H9 (cell line): ENCODE measurements around the gene RIMBP2. TPM values are rescaled to one million over a fixed set of nuclear protein-coding genes. Genes with fewer than 3 reads are reported as not detected.

Source experiments
- DNase-seq: peaks from one replicate; pipeline ENCODE4 v3.0.0-alpha.2; 2017
- H2AFZ ChIP-seq: one replicate; pipeline ENCODE4 v1.6.1; 2013; ENCODE audit warnings: mild to moderate bottlenecking, low read length, control low read depth, moderate library complexity
- H2AK5ac ChIP-seq: 2 replicates; pipeline ENCODE4 v1.6.1; 2013; ENCODE audit warnings: low read length, control low read depth, mixed read lengths; ENCODE audit not compliant: insufficient read length
- H2BK120ac ChIP-seq: one replicate; pipeline ENCODE4 v1.6.1; 2013; ENCODE audit warnings: low read depth, mild to moderate bottlenecking, low read length, control low read depth, inconsistent platforms; ENCODE audit not compliant: poor library complexity, severe bottlenecking
- H2BK12ac ChIP-seq: 2 replicates; pipeline ENCODE4 v1.6.1; 2013; ENCODE audit warnings: low read length, control low read depth, mixed read lengths, low read depth; ENCODE audit not compliant: insufficient read length
- H2BK15ac ChIP-seq: 2 replicates; pipeline ENCODE4 v1.6.1; 2013; ENCODE audit warnings: low read depth, low read length, control low read depth
- H2BK20ac ChIP-seq: one replicate; pipeline ENCODE4 v1.6.1; 2013; ENCODE audit warnings: low read depth, mild to moderate bottlenecking, low read length, control low read depth, inconsistent platforms; ENCODE audit not compliant: poor library complexity, severe bottlenecking
- H2BK5ac ChIP-seq: 2 replicates; pipeline ENCODE4 v1.6.1; 2013; ENCODE audit warnings: low read length, control low read depth, mixed read lengths; ENCODE audit not compliant: insufficient read length
- H3K14ac ChIP-seq: 2 replicates; pipeline ENCODE4 v1.6.1; 2013; ENCODE audit warnings: low read length, control low read depth; ENCODE audit not compliant: insufficient read depth
- H3K18ac ChIP-seq: 2 replicates; pipeline ENCODE4 v1.6.1; 2013; ENCODE audit warnings: low read depth, mild to moderate bottlenecking, mixed read lengths, low read length, control low read depth; ENCODE audit not compliant: insufficient read length
- H3K23ac ChIP-seq: 2 replicates; pipeline ENCODE4 v1.6.1; 2013; ENCODE audit warnings: low read length, control low read depth, mixed read lengths, low read depth; ENCODE audit not compliant: insufficient read length
- H3K23me2 ChIP-seq: 2 replicates; pipeline ENCODE4 v1.6.1; 2013; ENCODE audit warnings: low read depth, mild to moderate bottlenecking, mixed read lengths, low read length, control low read depth; ENCODE audit not compliant: insufficient read length, poor library complexity, severe bottlenecking
- H3K27ac ChIP-seq: 2 replicates; pipeline ENCODE4 v1.5.1; 2013; ENCODE audit warnings: low read length, control low read depth, mixed read lengths, low read depth; ENCODE audit not compliant: insufficient read length
- H3K27me3 ChIP-seq: 2 replicates; pipeline ENCODE4 v1.6.1; 2013; ENCODE audit warnings: low read length, control low read depth, inconsistent platforms; ENCODE audit not compliant: insufficient read depth
- H3K4ac ChIP-seq: 2 replicates; pipeline ENCODE4 v1.6.1; 2013; ENCODE audit warnings: low read depth, mild to moderate bottlenecking, control low read depth, inconsistent platforms, low read length, moderate library complexity
- H3K4me1 ChIP-seq: 2 replicates; pipeline ENCODE4 v1.6.1; 2013; ENCODE audit warnings: low read length, control low read depth, inconsistent platforms; ENCODE audit not compliant: insufficient read depth
- H3K4me2 ChIP-seq: 2 replicates; pipeline ENCODE4 v1.6.1; 2013; ENCODE audit warnings: low read length, control low read depth, mixed read lengths; ENCODE audit not compliant: insufficient read length, insufficient read depth
- H3K56ac ChIP-seq: 2 replicates; pipeline ENCODE4 v1.6.1; 2013; ENCODE audit warnings: low read depth, mild to moderate bottlenecking, mixed read lengths, low read length, control low read depth; ENCODE audit not compliant: insufficient read length
- H3K79me1 ChIP-seq: 2 replicates; pipeline ENCODE4 v1.6.1; 2013; ENCODE audit warnings: low read depth, mild to moderate bottlenecking, moderate library complexity, low read length, control low read depth, inconsistent platforms; ENCODE audit not compliant: insufficient read depth, poor library complexity, severe bottlenecking
- H3K79me2 ChIP-seq: 2 replicates; pipeline ENCODE4 v1.6.1; 2013; ENCODE audit warnings: low read length, control low read depth, inconsistent platforms; ENCODE audit not compliant: insufficient read depth
- H3K9ac ChIP-seq: 2 replicates; pipeline ENCODE4 v1.6.1; 2013; ENCODE audit warnings: low read length, control low read depth, mixed read lengths; ENCODE audit not compliant: insufficient read length; ENCODE audit errors: extremely low read depth
- H3K9me3 ChIP-seq: one replicate; pipeline ENCODE4 v1.6.1; 2013; ENCODE audit warnings: low read depth, low read length, inconsistent platforms; ENCODE audit not compliant: control insufficient read depth
- H3T11ph ChIP-seq: one replicate; pipeline ENCODE4 v1.6.1; 2013; ENCODE audit warnings: mild to moderate bottlenecking, low read length, control low read depth, inconsistent platforms
- H4K20me1 ChIP-seq: one replicate; pipeline ENCODE4 v1.6.1; 2013; ENCODE audit not compliant: control insufficient read depth, insufficient read length, insufficient read depth
- H4K5ac ChIP-seq: 2 replicates; pipeline ENCODE4 v1.6.1; 2013; ENCODE audit warnings: low read depth, mild to moderate bottlenecking, mixed read lengths, low read length, control low read depth; ENCODE audit not compliant: insufficient read length
- H4K8ac ChIP-seq: replicated peaks from 2 replicates; pipeline ENCODE4 v1.6.1; 2013; ENCODE audit warnings: low read length, control low read depth, mixed read lengths, low read depth; ENCODE audit not compliant: insufficient read length
- H4K91ac ChIP-seq: 2 replicates; pipeline ENCODE4 v1.6.1; 2013; ENCODE audit warnings: low read depth, mild to moderate bottlenecking, moderate library complexity, mixed read lengths, low read length, control low read depth; ENCODE audit not compliant: insufficient read length
- H3K27ac Mint-ChIP-seq, 3 experiments: 2 replicates in 2 of 3; 3 replicates in 1 of 3; pipeline ENCODE4 v1.8.0; 2020 to 2021; ENCODE audit warnings: mixed read lengths in 3 of 3, mild to moderate bottlenecking in 1 of 3, moderate library complexity in 1 of 3
- H3K27me3 Mint-ChIP-seq: 2 replicates; pipeline ENCODE4 v1.8.0; 2021; ENCODE audit warnings: low read depth, mild to moderate bottlenecking, moderate library complexity, mixed read lengths
- H3K36me3 Mint-ChIP-seq, 3 experiments: 2 replicates in 2 of 3; 3 replicates in 1 of 3; pipeline ENCODE4 v1.8.0; 2020 to 2021; ENCODE audit warnings: low read depth in 3 of 3, mixed read lengths in 3 of 3; ENCODE audit not compliant: insufficient read depth in 1 of 3
- H3K4me1 Mint-ChIP-seq, 2 experiments: 2 replicates each; pipeline ENCODE4 v1.8.0; 2020; ENCODE audit warnings: mixed read lengths in 2 of 2
- H3K4me3 Mint-ChIP-seq, 2 experiments: 2 replicates in 1 of 2; 3 replicates in 1 of 2; pipeline ENCODE4 v1.8.0; 2020 to 2021; ENCODE audit warnings: mild to moderate bottlenecking in 2 of 2, mixed read lengths in 2 of 2, moderate library complexity in 1 of 2
- H3K9me3 Mint-ChIP-seq, 2 experiments: 2 replicates in 1 of 2; 3 replicates in 1 of 2; pipeline ENCODE4 v1.8.0; 2020; ENCODE audit warnings: mild to moderate bottlenecking in 2 of 2, mixed read lengths in 2 of 2, moderate library complexity in 1 of 2
- WGBS: extraction: QIAGEN DNeasy Blood & Tissue Kit; methylation state at CpG from one replicate; pipeline ENCODE4 v1.1.7; 2013; ENCODE audit warnings: missing lambda C conversion rate, low lambda C conversion rate, mixed read lengths; ENCODE audit not compliant: insufficient read length; ENCODE audit errors: extremely low coverage; 5-methylcytosine and 5-hydroxymethylcytosine counted together
- total RNA-seq: library from RNA; stranded (reverse); gene quantifications from 2 replicates; pipeline ENCODE4 v1.2.1, GENCODE V29; 2021
- TF ChIP-seq, protein P1 (sequence below): fragments of 200-600 bp; sonication (generic); conservative IDR thresholded peaks from 3 replicates; pipeline ENCODE4 v1.8.0; 2021; ENCODE audit warnings: antibody characterized with exemption, mild to moderate bottlenecking

Gene RIMBP2
- total RNA-seq, 1 experiment from 2014 or later, result 0.70 TPM

DNA sequence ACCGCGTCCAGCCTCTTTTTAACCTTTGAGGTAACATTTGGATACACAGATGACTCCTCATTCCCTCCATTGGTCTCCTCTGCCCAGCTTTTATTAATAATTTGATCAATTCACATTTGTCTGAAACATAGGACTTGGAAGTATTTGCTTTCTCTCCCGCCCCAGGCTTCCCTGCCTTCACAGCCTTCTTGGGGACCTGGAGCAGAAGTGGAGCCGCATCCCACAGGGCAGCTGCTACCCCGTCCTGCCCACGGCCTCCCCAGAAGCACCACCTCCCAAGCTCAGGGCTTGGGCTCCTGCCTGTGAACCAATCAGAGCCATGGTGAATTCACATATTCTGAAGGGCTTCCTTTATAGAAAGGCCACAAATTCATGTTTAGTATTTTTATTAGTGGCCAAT is 280.8 kb downstream of the RIMBP2 start:
- no peaks in the 10 kb centered on the region for H3K79me2 ChIP-seq
- no peaks in the 10 kb centered on the region for H3K23me2 ChIP-seq
- H2AFZ ChIP-seq, result no peak overlapping the region
- H3K36me3 Mint-ChIP-seq, result no peaks in the 10 kb centered on the region; a peak in 1 of 7 replicates
- H3K79me1 ChIP-seq, result no peaks in the 10 kb centered on the region
- no peak overlapping the region for H3K9ac ChIP-seq
- no peak overlapping the region for H3K4ac ChIP-seq
- H4K91ac ChIP-seq, result no peak overlapping the region
- no peak overlapping the region for H3K14ac ChIP-seq
- no peak for DNase-seq
- H4K8ac ChIP-seq, result no peak overlapping the region
- no peak overlapping the region for H3K23ac ChIP-seq
- no peak overlapping the region for H2AK5ac ChIP-seq
- H3K18ac ChIP-seq, result no peak overlapping the region
- no peaks in the 10 kb centered on the region for H3K27me3 ChIP-seq
- H3K4me1 ChIP-seq, result no peaks in the 10 kb centered on the region
- no peak overlapping the region for H4K5ac ChIP-seq
- H3K27ac ChIP-seq, result no peak overlapping the region
- no peak overlapping the region for H3K56ac ChIP-seq
- peaks cover 6 to 7% of the 10 kb centered on the region in 2 experiments; a peak in 3 of 5 replicates for H3K9me3 Mint-ChIP-seq
- WGBS, result no CpG with 5 or more reads among the region's 6 CpGs
- peaks cover 2% of the 10 kb centered on the region; the same call in 1 of the 2 replicates for H3K27me3 Mint-ChIP-seq
- no peaks in the 10 kb centered on the region for H3K4me1 Mint-ChIP-seq
- no peak overlapping the region for H3K4me2 ChIP-seq
- no peak overlapping the region for H2BK15ac ChIP-seq
- H3T11ph ChIP-seq, result no peak overlapping the region
- H3K9me3 ChIP-seq, result no peaks in the 10 kb centered on the region
- H3K4me3 Mint-ChIP-seq, result no peak overlapping the region
- TF ChIP-seq, protein P1, sequence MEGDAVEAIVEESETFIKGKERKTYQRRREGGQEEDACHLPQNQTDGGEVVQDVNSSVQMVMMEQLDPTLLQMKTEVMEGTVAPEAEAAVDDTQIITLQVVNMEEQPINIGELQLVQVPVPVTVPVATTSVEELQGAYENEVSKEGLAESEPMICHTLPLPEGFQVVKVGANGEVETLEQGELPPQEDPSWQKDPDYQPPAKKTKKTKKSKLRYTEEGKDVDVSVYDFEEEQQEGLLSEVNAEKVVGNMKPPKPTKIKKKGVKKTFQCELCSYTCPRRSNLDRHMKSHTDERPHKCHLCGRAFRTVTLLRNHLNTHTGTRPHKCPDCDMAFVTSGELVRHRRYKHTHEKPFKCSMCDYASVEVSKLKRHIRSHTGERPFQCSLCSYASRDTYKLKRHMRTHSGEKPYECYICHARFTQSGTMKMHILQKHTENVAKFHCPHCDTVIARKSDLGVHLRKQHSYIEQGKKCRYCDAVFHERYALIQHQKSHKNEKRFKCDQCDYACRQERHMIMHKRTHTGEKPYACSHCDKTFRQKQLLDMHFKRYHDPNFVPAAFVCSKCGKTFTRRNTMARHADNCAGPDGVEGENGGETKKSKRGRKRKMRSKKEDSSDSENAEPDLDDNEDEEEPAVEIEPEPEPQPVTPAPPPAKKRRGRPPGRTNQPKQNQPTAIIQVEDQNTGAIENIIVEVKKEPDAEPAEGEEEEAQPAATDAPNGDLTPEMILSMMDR, result no peak
- H2BK5ac ChIP-seq, result no peak overlapping the region
- H4K20me1 ChIP-seq, result no peaks in the 10 kb centered on the region
- no peak overlapping the region for H2BK20ac ChIP-seq
- H2BK12ac ChIP-seq, result no peak overlapping the region
- H3K27ac Mint-ChIP-seq, result no peak overlapping the region
- H2BK120ac ChIP-seq, result no peak overlapping the region
